Thyroid gland (tissue), 4 donors: ENCODE data around the gene ARID2. TPM values are rescaled to one million over a fixed set of nuclear protein-coding genes. Genes with fewer than 3 reads are reported as not detected.

Experiments
- DNase-seq, 2 donors: peaks; one replicate each; pipeline ENCODE4 v3.0.0-alpha.2; 2019
- H3K27ac ChIP-seq, 3 donors: fragments of 200-600 bp; sonication (generic); 1 replicate in 2 of 3; 2 replicates in 1 of 3; pipeline ENCODE4 v1.5.1; 2016 to 2019; ENCODE audit warnings: mild to moderate bottlenecking in 1 of 3, moderate library complexity in 1 of 3
- H3K27me3 ChIP-seq: fragments of 200-600 bp; sonication (generic); one replicate; pipeline ENCODE4 v1.5.1; 2019
- H3K36me3 ChIP-seq, 2 donors: fragments of 200-600 bp; sonication (generic); one replicate each; pipeline ENCODE4 v1.5.1; 2016 to 2019
- H3K4me1 ChIP-seq, 2 donors: fragments of 200-600 bp; sonication (generic); one replicate each; pipeline ENCODE4 v1.5.1; 2017 to 2019
- H3K4me3 ChIP-seq, 3 donors: fragments of 200-600 bp; sonication (generic); replicated peaks in 1 of 3; 1 replicate in 2 of 3; 2 replicates in 1 of 3; pipeline ENCODE4 v1.5.1; 2016; ENCODE audit warnings: mild to moderate bottlenecking in 1 of 3
- H3K9me3 ChIP-seq: fragments of 200-600 bp; sonication (generic); one replicate; pipeline ENCODE4 v1.5.1; 2017
- POLR2A ChIP-seq, 2 donors: fragments of 450-650 bp; IDR thresholded peaks; one replicate each; pipeline ENCODE4 v1.6.1; 2017; ENCODE audit warnings: antibody characterized with exemption in 2 of 2, mild to moderate bottlenecking in 2 of 2, moderate library complexity in 1 of 2
- WGBS, 2 donors: methylation state at CpG; one replicate each; pipeline ENCODE4 v1.1.5; 2017; 5-methylcytosine and 5-hydroxymethylcytosine counted together
- intact Hi-C: fragments of 100-400 bp; cut with DNase I; formaldehyde crosslinking; loops from one replicate; pipeline ENCODE4 v1.15.1; 2023
- total RNA-seq, 4 donors: library from RNA; depleted of rRNA; stranded (reverse); fragments of >200 nt; gene quantifications; one replicate each; pipeline ENCODE4 v1.2.3, GENCODE V29; 2016
- TF ChIP-seq, protein P1 (sequence below), 6 experiments: fragments of 200-600 bp in 3 of 6; fragments of 450-650 bp in 3 of 6; sonication (generic) in 3 of 6; IDR thresholded peaks; one replicate each; pipeline ENCODE4 v1.5.1; 2016 to 2019; ENCODE audit warnings: antibody characterized with exemption in 6 of 6, mild to moderate bottlenecking in 2 of 6, inconsistent platforms in 1 of 6, moderate library complexity in 1 of 6

ARID2 gene
- total RNA-seq, 4 donors from 2014 or later: 44.7 to 69.2 (median 50.6) TPM

DNA sequence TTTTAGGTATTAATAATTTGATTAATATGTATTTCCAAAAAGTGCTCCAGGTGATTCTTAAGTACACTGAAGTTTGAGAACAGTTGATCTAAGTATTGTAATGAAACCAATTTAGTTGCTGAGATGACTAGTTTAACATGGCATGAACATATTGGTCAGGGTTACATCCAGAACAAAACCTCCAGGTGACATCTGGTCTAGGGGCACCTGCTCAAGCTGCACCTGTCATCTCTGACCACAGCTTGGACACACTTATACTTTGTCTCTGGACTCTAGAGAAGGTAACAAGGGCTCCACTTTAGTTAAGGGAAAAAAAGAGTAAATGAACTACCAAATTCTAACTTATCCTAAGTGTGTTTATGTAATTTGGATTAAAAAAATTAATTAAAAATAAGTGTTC lies 8.1 kb downstream of the ARID2 start:
- TF ChIP-seq POLR2A (IDR thresholded peaks at IDR 0.05): no peak
- TF ChIP-seq, protein P1, sequence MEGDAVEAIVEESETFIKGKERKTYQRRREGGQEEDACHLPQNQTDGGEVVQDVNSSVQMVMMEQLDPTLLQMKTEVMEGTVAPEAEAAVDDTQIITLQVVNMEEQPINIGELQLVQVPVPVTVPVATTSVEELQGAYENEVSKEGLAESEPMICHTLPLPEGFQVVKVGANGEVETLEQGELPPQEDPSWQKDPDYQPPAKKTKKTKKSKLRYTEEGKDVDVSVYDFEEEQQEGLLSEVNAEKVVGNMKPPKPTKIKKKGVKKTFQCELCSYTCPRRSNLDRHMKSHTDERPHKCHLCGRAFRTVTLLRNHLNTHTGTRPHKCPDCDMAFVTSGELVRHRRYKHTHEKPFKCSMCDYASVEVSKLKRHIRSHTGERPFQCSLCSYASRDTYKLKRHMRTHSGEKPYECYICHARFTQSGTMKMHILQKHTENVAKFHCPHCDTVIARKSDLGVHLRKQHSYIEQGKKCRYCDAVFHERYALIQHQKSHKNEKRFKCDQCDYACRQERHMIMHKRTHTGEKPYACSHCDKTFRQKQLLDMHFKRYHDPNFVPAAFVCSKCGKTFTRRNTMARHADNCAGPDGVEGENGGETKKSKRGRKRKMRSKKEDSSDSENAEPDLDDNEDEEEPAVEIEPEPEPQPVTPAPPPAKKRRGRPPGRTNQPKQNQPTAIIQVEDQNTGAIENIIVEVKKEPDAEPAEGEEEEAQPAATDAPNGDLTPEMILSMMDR (IDR thresholded peaks at IDR 0.05): no peak
- Histone ChIP-seq H3K27me3 (no peaks in the 10 kb centered on the region), H3K4me3 (no peak overlapping the region), H3K4me1 (peaks cover 20 to 22% of the 10 kb centered on the region in 2 donors), H3K27ac (no peak overlapping the region), H3K36me3 (no peaks in the 10 kb centered on the region), H3K9me3 (no peaks in the 10 kb centered on the region)
- intact Hi-C loops: no loop called here
- no peak for DNase-seq

- no peaks in the 10 kb centered on the region for H3K9me3 ChIP-seq
- TF ChIP-seq, protein P1 (IDR thresholded peaks at IDR 0.05): no peak
- TF ChIP-seq POLR2A (IDR thresholded peaks at IDR 0.05): no peak
- intact Hi-C loops: no loop called here
- DNase-seq: no peak
- H3K27me3 ChIP-seq: no peaks in the 10 kb centered on the region
- no peaks in the 10 kb centered on the region for H3K36me3 ChIP-seq
- H3K4me1 ChIP-seq: no peaks in the 10 kb centered on the region
- 93 to 100% methylated on average over 1 of the region's 1 CpG for WGBS, 2 donors
- H3K4me3 ChIP-seq: no peak overlapping the region
- H3K27ac ChIP-seq: no peak overlapping the region
These were observed 13.1 kb downstream of the ARID2 start for GRCh38 chr12:45742590-45742989.

GRCh38 chr12:45743247-45743646 lies 13.7 kb downstream of the ARID2 start:
- DNase-seq: no peak
- no peak for TF ChIP-seq POLR2A (IDR thresholded peaks at IDR 0.05)
- TF ChIP-seq, protein P1 (IDR thresholded peaks at IDR 0.05): no peak
- no peak overlapping the region for H3K4me3 ChIP-seq
- no peaks in the 10 kb centered on the region for H3K4me1 ChIP-seq
- 96 to 97% methylated on average over 2 of the region's 2 CpGs for WGBS, 2 donors
- no peaks in the 10 kb centered on the region for H3K36me3 ChIP-seq
- intact Hi-C loops: no loop called here
- no peak overlapping the region for H3K27ac ChIP-seq
- no peaks in the 10 kb centered on the region for H3K27me3 ChIP-seq
- H3K9me3 ChIP-seq: no peaks in the 10 kb centered on the region

DNA sequence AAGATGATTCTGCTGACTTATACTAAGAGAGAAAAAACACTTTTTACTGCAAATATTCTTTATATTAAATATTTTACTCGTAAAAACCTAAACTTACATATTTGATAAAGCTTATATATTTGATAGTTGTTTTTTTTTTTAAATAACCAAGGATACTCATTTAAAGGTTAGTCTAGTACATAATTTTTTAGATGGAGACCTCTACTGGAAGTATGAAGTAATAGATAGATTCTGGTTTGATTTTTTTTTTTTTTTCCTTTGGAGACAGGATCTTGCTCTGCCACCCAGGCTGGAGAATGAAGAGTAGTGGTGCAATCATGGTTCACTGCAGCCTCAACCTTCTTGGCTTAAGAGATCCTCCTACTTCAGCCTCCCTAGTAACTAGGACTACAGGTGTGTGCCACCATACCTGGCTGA lies 16.4 kb downstream of the ARID2 start:
- Histone ChIP-seq H3K4me1 (no peaks in the 10 kb centered on the region), H3K27ac (no peak overlapping the region), H3K36me3 (no peaks in the 10 kb centered on the region), H3K4me3 (no peak overlapping the region), H3K27me3 (no peaks in the 10 kb centered on the region), H3K9me3 (no peaks in the 10 kb centered on the region)
- DNase-seq: no peak
- intact Hi-C loops: no loop called here
- 78 to 82% methylated on average over 1 of the region's 1 CpG for WGBS, 2 donors
- no peak for TF ChIP-seq POLR2A (IDR thresholded peaks at IDR 0.05)
- TF ChIP-seq, protein P1 (IDR thresholded peaks at IDR 0.05): peak in 3 of 6 experiments; percentile 20 to 49 (median 45)

DNA sequence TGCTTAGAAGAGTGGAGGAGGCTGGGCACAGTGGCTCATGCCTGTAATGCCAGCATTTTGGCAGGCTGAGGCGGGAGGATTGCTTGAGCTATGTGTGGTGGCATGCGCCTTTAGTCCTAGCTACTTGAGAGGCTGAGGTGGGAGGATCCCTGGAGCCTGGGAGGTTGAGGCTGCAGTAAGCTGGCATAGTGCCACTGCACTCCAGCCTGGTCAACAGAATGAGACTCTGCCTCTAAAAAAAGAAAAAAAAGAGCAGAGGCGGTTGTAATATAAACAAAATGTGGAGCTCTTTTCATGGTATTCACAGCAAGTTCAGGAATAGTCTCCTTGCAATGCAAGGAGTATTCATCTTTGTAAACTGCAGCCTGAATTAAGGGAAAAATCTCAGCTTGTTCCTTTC lies 27.2 kb downstream of the ARID2 start:
- Histone ChIP-seq H3K4me3 (no peak overlapping the region), H3K27me3 (no peaks in the 10 kb centered on the region), H3K27ac (no peak overlapping the region), H3K4me1 (peaks cover under 1 to 13% of the 10 kb centered on the region in 2 donors), H3K9me3 (no peaks in the 10 kb centered on the region), H3K36me3 (no peaks in the 10 kb centered on the region)
- TF ChIP-seq, protein P1 (IDR thresholded peaks at IDR 0.05): no peak
- no peak for TF ChIP-seq POLR2A (IDR thresholded peaks at IDR 0.05)
- peak in 1 of 2 donors; percentile 9 for DNase-seq
- intact Hi-C loops: no loop called here
- WGBS, 2 donors: 77 to 81% methylated on average over 3 of the region's 3 CpGs
